Muscle of leg (tissue), 11 donors: ENCODE results near the gene LRRN2. TPM values are rescaled to one million over a fixed set of nuclear protein-coding genes. Genes with fewer than 3 reads are reported as not detected.
"Not testable (repeated sequence)": the region's sequence is repeated elsewhere in the genome, so short reads cannot be mapped to it uniquely, and the experiment has no call there.

Source experiments
- DNase-seq: peaks from one replicate; pipeline ENCODE4 v3.0.0; 2013
- H3K27ac ChIP-seq: one replicate; pipeline ENCODE4 v1.5.1; 2013; ENCODE audit warnings: mild to moderate bottlenecking, low read length, control low read depth
- H3K27me3 ChIP-seq: one replicate; pipeline ENCODE4 v1.6.1; 2013; ENCODE audit warnings: low read length; ENCODE audit not compliant: control insufficient read depth, insufficient read depth
- H3K36me3 ChIP-seq: one replicate; pipeline ENCODE4 v1.6.1; 2013; ENCODE audit warnings: low read length; ENCODE audit not compliant: control insufficient read depth, insufficient read depth
- H3K4me1 ChIP-seq: one replicate; pipeline ENCODE4 v1.6.1; 2013; ENCODE audit warnings: low read length; ENCODE audit not compliant: control insufficient read depth, insufficient read depth
- H3K4me3 ChIP-seq: one replicate; pipeline ENCODE4 v1.5.1; 2013; ENCODE audit warnings: low read length, control low read depth
- H3K9me3 ChIP-seq: replicated peaks from 2 replicates; pipeline ENCODE4 v1.6.1; 2013; ENCODE audit warnings: low read depth, low read length; ENCODE audit not compliant: control insufficient read depth
- WGBS: methylation state at CpG from one replicate; pipeline ENCODE4 v1.1.5; 2013; ENCODE audit warnings: missing lambda C conversion rate; ENCODE audit not compliant: insufficient coverage; 5-methylcytosine and 5-hydroxymethylcytosine counted together
- polyA plus RNA-seq, 8 donors: library from polyadenylated mRNA; unstranded; fragments of 120-200 nt; gene quantifications; one replicate each; pipeline versions ENCODE4 v1.2.1 to v1.2.3, GENCODE V29; 2013; ENCODE audit warnings: inconsistent platforms in 1 of 8, low replicate concordance in 1 of 8; ENCODE audit not compliant: insufficient read length in 8 of 8, insufficient read depth in 1 of 8
- total RNA-seq: library from RNA; stranded (reverse); fragments of 120-200 nt; gene quantifications from one replicate; pipeline ENCODE4 v1.2.4, GENCODE V29; 2013

Gene LRRN2
- total and polyA plus RNA-seq, 9 donors, result 2.7 to 9.8 (median 6.1) TPM

GRCh38 chr1:204728456-204728855 is 42.9 kb upstream of the LRRN2 start:
- H3K36me3 ChIP-seq, result no peaks in the 10 kb centered on the region

GRCh38 chr1:204728045-204728444 is 42.5 kb upstream of the LRRN2 start:
- peaks cover 10% of the 10 kb centered on the region for H3K27me3 ChIP-seq
- H3K4me1 ChIP-seq, result peaks cover 13% of the 10 kb centered on the region
- DNase-seq, result no peak
- no peak overlapping the region for H3K4me3 ChIP-seq
- H3K36me3 ChIP-seq, result no peaks in the 10 kb centered on the region
- WGBS, result no CpG with 5 or more reads among the region's 3 CpGs
- H3K9me3 ChIP-seq, result no peaks in the 10 kb centered on the region
- no peak overlapping the region for H3K27ac ChIP-seq

More at GRCh38 chr1:204728456-204728855, 42.9 kb upstream of the LRRN2 start:
- H3K4me3 ChIP-seq, result no peak overlapping the region
- DNase-seq, result no peak
- no CpG with 5 or more reads among the region's 3 CpGs for WGBS
- no peak overlapping the region for H3K27ac ChIP-seq
- no peaks in the 10 kb centered on the region for H3K9me3 ChIP-seq
- peaks cover 10% of the 10 kb centered on the region for H3K4me1 ChIP-seq
- H3K27me3 ChIP-seq, result peaks cover 11% of the 10 kb centered on the region

- H3K9me3 ChIP-seq, H3K27me3 ChIP-seq: not testable (repeated sequence)
Measured at GRCh38 chr1:204727438-204727837, 41.9 kb upstream of the LRRN2 start.

GRCh38 chr1:204726478-204726877 is 40.9 kb upstream of the LRRN2 start:
- no peaks in the 10 kb centered on the region for H3K9me3 ChIP-seq
- no peak overlapping the region for H3K4me3 ChIP-seq
- WGBS, result no CpG with 5 or more reads among the region's 1 CpG
- DNase-seq, result peak; percentile 14
- H3K27me3 ChIP-seq, result peaks cover 4% of the 10 kb centered on the region
- H3K36me3 ChIP-seq, result no peaks in the 10 kb centered on the region
- H3K27ac ChIP-seq, result no peak overlapping the region
- H3K4me1 ChIP-seq, result peaks cover 13% of the 10 kb centered on the region

More at GRCh38 chr1:204727438-204727837, 41.9 kb upstream of the LRRN2 start:
- H3K36me3 ChIP-seq, H3K4me3 ChIP-seq, H3K27ac ChIP-seq, DNase-seq: not testable (repeated sequence)
- WGBS, result 100% methylated on average over 2 of the region's 6 CpGs
- peaks cover 13% of the 10 kb centered on the region for H3K4me1 ChIP-seq

- Histone ChIP-seq H3K27ac (no peak overlapping the region), H3K4me1 (peaks cover 13% of the 10 kb centered on the region), H3K36me3 (no peaks in the 10 kb centered on the region), H3K9me3 (no peaks in the 10 kb centered on the region), H3K4me3 (no peak overlapping the region), H3K27me3 (peaks cover 4% of the 10 kb centered on the region)
- no peak for DNase-seq
- 77% methylated on average over 7 of the region's 9 CpGs for WGBS
Measured at GRCh38 chr1:204725821-204726448, 40.4 kb upstream of the LRRN2 start.

GRCh38 chr1:204723131-204723787 is 37.7 kb upstream of the LRRN2 start:
- Histone ChIP-seq H3K9me3 (no peaks in the 10 kb centered on the region), H3K4me3 (no peak overlapping the region), H3K4me1 (peaks cover 13% of the 10 kb centered on the region), H3K27ac (no peak overlapping the region), H3K36me3 (no peaks in the 10 kb centered on the region), H3K27me3 (peaks cover 4% of the 10 kb centered on the region)
- DNase-seq, result peak; percentile 34
- WGBS, result 74% methylated on average over 8 of the region's 8 CpGs

- WGBS, result 28% methylated on average over 5 of the region's 10 CpGs
- H3K4me3 ChIP-seq, result no peak overlapping the region
- peaks cover 2% of the 10 kb centered on the region for H3K27me3 ChIP-seq
Measured at GRCh38 chr1:204721373-204722055, 36.0 kb upstream of the LRRN2 start.

GRCh38 chr1:204716660-204717059 is 31.1 kb upstream of the LRRN2 start:
- no peaks in the 10 kb centered on the region for H3K9me3 ChIP-seq
- H3K4me1 ChIP-seq, result peaks cover 25% of the 10 kb centered on the region
- H3K36me3 ChIP-seq, result no peaks in the 10 kb centered on the region
- H3K4me3 ChIP-seq, result no peak overlapping the region
- H3K27me3 ChIP-seq, result peaks cover 15% of the 10 kb centered on the region
- no peak overlapping the region for H3K27ac ChIP-seq
- DNase-seq, result no peak

More at GRCh38 chr1:204721373-204722055, 36.0 kb upstream of the LRRN2 start:
- Histone ChIP-seq H3K9me3 (no peaks in the 10 kb centered on the region), H3K4me1 (peaks cover 13% of the 10 kb centered on the region), H3K36me3 (no peaks in the 10 kb centered on the region), H3K27ac (no peak overlapping the region)
- no peak for DNase-seq

GRCh38 chr1:204714861-204715511 is 29.4 kb upstream of the LRRN2 start:
- H3K27me3 ChIP-seq, result peaks cover 22% of the 10 kb centered on the region
- no peak overlapping the region for H3K4me3 ChIP-seq
- H3K9me3 ChIP-seq, result no peaks in the 10 kb centered on the region
- peak; percentile 22 for DNase-seq
- no peak overlapping the region for H3K27ac ChIP-seq
- H3K4me1 ChIP-seq, result peaks cover 36% of the 10 kb centered on the region
- no peaks in the 10 kb centered on the region for H3K36me3 ChIP-seq
- 36% methylated on average over 7 of the region's 12 CpGs for WGBS
